OCI-LY7 (cell line): ENCODE measurements around the gene TNK1.
"Not testable (repeated sequence)": the region's sequence is repeated elsewhere in the genome, so short reads cannot be mapped to it uniquely, and the experiment has no call there.

ENCODE experiments used
- CTCF ChIP-seq: fragments of 200-600 bp; sonication (generic); conservative IDR thresholded peaks from 2 replicates; pipeline ENCODE4 v1.5.1; 2014; ENCODE audit warnings: mild to moderate bottlenecking, antibody characterized with exemption, low read length, moderate library complexity, mixed read lengths
- EZH2phosphoT487 ChIP-seq: fragments of 200-600 bp; sonication (generic); IDR thresholded peaks from 2 replicates; pipeline ENCODE4 v1.6.1; 2018; ENCODE audit warnings: low read depth, borderline replicate concordance, mild to moderate bottlenecking, mixed run types, antibody characterized with exemption, low read length, moderate library complexity, mixed read lengths

GRCh38 chr17:7332600-7333069, 48.3 kb upstream of the TNK1 start:
- not testable (repeated sequence) for TF ChIP-seq CTCF, EZH2phosphoT487
